Activated naive CD4-positive, alpha-beta T cell treated with Interleukin-2 at 50 U/mL for 16 hours (primary cell): ENCODE results near the gene KIAA1549.
"Not testable (repeated sequence)": the region's sequence is repeated elsewhere in the genome, so short reads cannot be mapped to it uniquely, and the experiment has no call there.

Source experiments
- DNase-seq: peaks from one replicate; pipeline ENCODE4 v3.0.0-alpha.2; 2020

Gene KIAA1549

GRCh38 chr7:138981332-138982203 lies at the start of gene KIAA1549:
TSS of gene KIAA1549 (minus strand) at chr7:138981389. CDS start at chr7:138981269, 120 bp downstream.
- DNase-seq = peak; percentile 52

- DNase-seq = no peak
Measured at GRCh38 chr7:139029353-139029752, 48.2 kb upstream of the KIAA1549 start.

- DNase-seq = no peak
Measured at GRCh38 chr7:139026551-139026950, 45.4 kb upstream of the KIAA1549 start.

GRCh38 chr7:139025861-139026260 lies 44.7 kb upstream of the KIAA1549 start:
- DNase-seq = not testable (repeated sequence)

- DNase-seq = no peak
Measured at GRCh38 chr7:139023076-139023475, 41.9 kb upstream of the KIAA1549 start.

GRCh38 chr7:139022286-139022685 lies 41.1 kb upstream of the KIAA1549 start:
- DNase-seq = no peak

- DNase-seq = no peak
Measured at GRCh38 chr7:139018910-139019309, 37.7 kb upstream of the KIAA1549 start.

GRCh38 chr7:139016931-139017511 lies 35.8 kb upstream of the KIAA1549 start:
- peak; percentile 58 for DNase-seq

- no peak for DNase-seq
Measured at GRCh38 chr7:139011373-139011772, 30.2 kb upstream of the KIAA1549 start.

- no peak for DNase-seq
Measured at GRCh38 chr7:139004321-139005090, 23.3 kb upstream of the KIAA1549 start.

GRCh38 chr7:138999414-138999813 lies 18.2 kb upstream of the KIAA1549 start:
- DNase-seq = no peak

- no peak for DNase-seq
Measured at GRCh38 chr7:138992052-138992531, 10.9 kb upstream of the KIAA1549 start.

GRCh38 chr7:138987686-138988085 lies 6.5 kb upstream of the KIAA1549 start:
- DNase-seq = no peak

GRCh38 chr7:138982204-138982623 lies 1.0 kb upstream of the KIAA1549 start:
- no peak for DNase-seq

- no peak for DNase-seq
Measured at GRCh38 chr7:138980563-138981291, 462 bp downstream of the KIAA1549 start.

- DNase-seq = no peak
Measured at GRCh38 chr7:138979988-138980562, 1.1 kb downstream of the KIAA1549 start.

- no peak for DNase-seq
Measured at GRCh38 chr7:138979226-138979979, 1.8 kb downstream of the KIAA1549 start.

- no peak for DNase-seq
Measured at GRCh38 chr7:138978541-138979184, 2.5 kb downstream of the KIAA1549 start.

- not testable (repeated sequence) for DNase-seq
Measured at GRCh38 chr7:138976161-138976560, 5.0 kb downstream of the KIAA1549 start.

- DNase-seq = no peak
Measured at GRCh38 chr7:138975343-138976104, 5.7 kb downstream of the KIAA1549 start.
